Endothelial cell (in vitro differentiated cells): ENCODE results near the gene CRAT. TPM values are rescaled to one million over a fixed set of nuclear protein-coding genes. Genes with fewer than 3 reads are reported as not detected.

Experiments
- DNase-seq: peaks from one replicate; pipeline ENCODE4 v3.0.0; 2021; ENCODE audit warnings: low spot score
- H3K27ac Mint-ChIP-seq: one replicate; pipeline ENCODE4 v1.8.0; 2021; ENCODE audit warnings: mixed read lengths, inconsistent platforms; ENCODE audit not compliant: unreplicated experiment
- H3K27me3 Mint-ChIP-seq: one replicate; pipeline ENCODE4 v1.8.0; 2021; ENCODE audit warnings: mild to moderate bottlenecking, moderate library complexity, mixed read lengths, inconsistent platforms; ENCODE audit not compliant: unreplicated experiment
- H3K36me3 Mint-ChIP-seq: one replicate; pipeline ENCODE4 v1.8.0; 2021; ENCODE audit warnings: mild to moderate bottlenecking, low read depth, mixed read lengths, inconsistent platforms; ENCODE audit not compliant: unreplicated experiment
- H3K4me1 Mint-ChIP-seq: one replicate; pipeline ENCODE4 v1.8.0; 2021; ENCODE audit warnings: mild to moderate bottlenecking, mixed read lengths, inconsistent platforms; ENCODE audit not compliant: unreplicated experiment
- H3K4me3 Mint-ChIP-seq: one replicate; pipeline ENCODE4 v1.8.0; 2021; ENCODE audit warnings: mild to moderate bottlenecking, mixed read lengths, inconsistent platforms; ENCODE audit not compliant: unreplicated experiment
- H3K9me3 Mint-ChIP-seq: one replicate; pipeline ENCODE4 v1.8.0; 2021; ENCODE audit warnings: mixed read lengths, inconsistent platforms; ENCODE audit not compliant: unreplicated experiment
- CTCF ChIP-seq: fragments of 200-600 bp; sonication (generic); IDR thresholded peaks from one replicate; pipeline ENCODE4 v1.5.0; 2021; ENCODE audit warnings: antibody characterized with exemption; ENCODE audit not compliant: unreplicated experiment
- total RNA-seq: library from RNA; stranded (reverse); fragmentation: NEBNext Ultra II Directional; extraction: Animal tissue kit (Norgen Biotek cat#: 25700); gene quantifications from one replicate; pipeline ENCODE4 v1.2.1, GENCODE V29; 2021; ENCODE audit not compliant: unreplicated experiment

CRAT gene
- total RNA-seq, 1 donor from 2014 or later: 42.9 TPM

DNA sequence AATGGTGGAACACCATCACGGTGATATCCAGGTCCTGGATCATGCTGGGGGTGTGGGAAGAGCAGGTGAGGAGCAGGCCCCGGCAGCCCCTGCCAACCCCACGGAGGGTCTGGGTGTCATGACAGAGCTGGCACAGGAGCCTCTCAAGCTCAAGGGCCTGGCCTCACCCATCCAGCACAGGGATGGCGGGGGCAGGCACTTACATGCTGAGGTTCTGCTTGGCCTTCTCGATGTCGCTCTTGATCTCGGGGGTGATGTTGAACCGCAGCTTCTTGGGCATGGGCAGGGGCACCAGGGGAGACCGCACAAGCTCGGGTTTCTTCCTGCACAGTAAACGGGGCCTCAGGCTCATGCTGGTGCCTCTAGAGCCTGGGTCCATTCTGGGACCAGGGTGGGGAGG is 12.3 kb downstream of the CRAT start:
- Mint-ChIP-seq H3K4me1 (no peaks in the 10 kb centered on the region), H3K27ac (no peak overlapping the region), H3K9me3 (no peaks in the 10 kb centered on the region), H3K27me3 (peaks cover 4% of the 10 kb centered on the region), H3K4me3 (no peak overlapping the region), H3K36me3 (peaks cover 3% of the 10 kb centered on the region)
- TF ChIP-seq CTCF: no peak
- no peak for DNase-seq

- Mint-ChIP-seq H3K27ac (no peak overlapping the region), H3K4me1 (no peaks in the 10 kb centered on the region), H3K36me3 (peaks cover 3% of the 10 kb centered on the region)
Measured at GRCh38 chr9:129097671-129098306, 12.8 kb downstream of the CRAT start.

DNA sequence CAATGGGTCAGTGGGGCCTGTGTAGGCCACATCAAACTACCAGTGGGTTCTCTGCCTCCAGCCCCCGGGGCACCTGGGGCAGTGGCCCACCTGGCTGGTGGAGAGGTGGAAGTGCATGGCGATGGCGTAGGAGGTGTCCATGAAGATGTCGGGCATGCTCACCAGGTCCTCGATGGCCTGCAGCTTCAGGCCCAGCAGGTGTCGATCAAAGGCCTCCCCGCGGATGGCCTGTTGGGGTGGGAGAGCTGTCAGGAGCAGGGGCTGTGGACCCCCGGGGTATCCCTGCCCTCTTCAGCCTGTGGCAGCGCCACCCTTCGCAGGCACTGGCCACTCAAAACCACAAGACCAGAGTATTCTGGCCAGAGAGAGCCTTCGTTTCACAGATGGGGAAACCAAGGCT is 14.7 kb downstream of the CRAT start:
- no peak overlapping the region for H3K4me3 Mint-ChIP-seq
- H3K4me1 Mint-ChIP-seq: no peaks in the 10 kb centered on the region
- peaks cover 3% of the 10 kb centered on the region for H3K36me3 Mint-ChIP-seq
- peaks cover 3% of the 10 kb centered on the region for H3K27me3 Mint-ChIP-seq
- no peak for DNase-seq
- no peaks in the 10 kb centered on the region for H3K9me3 Mint-ChIP-seq
- no peak for TF ChIP-seq CTCF
- no peak overlapping the region for H3K27ac Mint-ChIP-seq

More at GRCh38 chr9:129097671-129098306, 12.8 kb downstream of the CRAT start:
- no peak for TF ChIP-seq CTCF
- no peaks in the 10 kb centered on the region for H3K9me3 Mint-ChIP-seq
- H3K4me3 Mint-ChIP-seq: no peak overlapping the region
- no peak for DNase-seq
- H3K27me3 Mint-ChIP-seq: peaks cover 5% of the 10 kb centered on the region

GRCh38 chr9:129095170-129095667 is 15.4 kb downstream of the CRAT start:
- no peaks in the 10 kb centered on the region for H3K4me1 Mint-ChIP-seq
- H3K36me3 Mint-ChIP-seq: peaks cover 4% of the 10 kb centered on the region
- no peak overlapping the region for H3K27ac Mint-ChIP-seq
- DNase-seq: no peak
- H3K9me3 Mint-ChIP-seq: no peaks in the 10 kb centered on the region
- H3K27me3 Mint-ChIP-seq: peaks cover 4% of the 10 kb centered on the region
- TF ChIP-seq CTCF: no peak
- no peak overlapping the region for H3K4me3 Mint-ChIP-seq

GRCh38 chr9:129094387-129095169 is 16.0 kb downstream of the CRAT start:
- H3K27ac Mint-ChIP-seq: no peak overlapping the region
- H3K9me3 Mint-ChIP-seq: no peaks in the 10 kb centered on the region
- no peaks in the 10 kb centered on the region for H3K4me1 Mint-ChIP-seq
- no peak for DNase-seq
- no peak for TF ChIP-seq CTCF
- no peak overlapping the region for H3K4me3 Mint-ChIP-seq
- H3K36me3 Mint-ChIP-seq: peaks cover 9% of the 10 kb centered on the region
- H3K27me3 Mint-ChIP-seq: peaks cover 4% of the 10 kb centered on the region
